Ishikawa (cell line): ENCODE measurements around the gene LRRC49.
A peak's percentile ranks its signal among the peaks of the same experiment; 100 is the strongest.

Source experiments
- CEBPB ChIP-seq: IDR thresholded peaks from 2 replicates; pipeline ENCODE4 v1.6.1; 2012
- CREB1 ChIP-seq: IDR thresholded peaks from 2 replicates; pipeline ENCODE4 v1.6.1; 2012; ENCODE audit warnings: low read depth
- EGR1 ChIP-seq: IDR thresholded peaks from 2 replicates; pipeline ENCODE4 v1.6.1; 2012
- EP300 ChIP-seq: IDR thresholded peaks from 2 replicates; pipeline ENCODE4 v1.6.1; 2012; ENCODE audit warnings: borderline replicate concordance
- FOXM1 ChIP-seq: IDR thresholded peaks from 2 replicates; pipeline ENCODE4 v1.6.1; 2012; ENCODE audit warnings: low read depth, borderline replicate concordance
- NFIC ChIP-seq: IDR thresholded peaks from 2 replicates; pipeline ENCODE4 v1.6.1; 2012
- RAD21 ChIP-seq: IDR thresholded peaks from 2 replicates; pipeline ENCODE4 v1.6.1; 2012; ENCODE audit warnings: low read depth
- REST ChIP-seq: IDR thresholded peaks from 2 replicates; pipeline ENCODE4 v1.6.1; 2012; ENCODE audit warnings: low read depth, mild to moderate bottlenecking
- TAF1 ChIP-seq: IDR thresholded peaks from 2 replicates; pipeline ENCODE4 v1.6.1; 2012; ENCODE audit warnings: low read depth, mild to moderate bottlenecking
- TCF12 ChIP-seq: IDR thresholded peaks from 2 replicates; pipeline ENCODE4 v1.6.1; 2012; ENCODE audit warnings: low read depth
- TEAD4 ChIP-seq: IDR thresholded peaks from 2 replicates; pipeline ENCODE4 v1.6.1; 2012
- USF1 ChIP-seq: IDR thresholded peaks from 2 replicates; pipeline ENCODE4 v1.6.1; 2012
- YY1 ChIP-seq: IDR thresholded peaks from 2 replicates; pipeline ENCODE4 v1.6.1; 2012; ENCODE audit warnings: low read depth
- ZBTB7A ChIP-seq: IDR thresholded peaks from 2 replicates; pipeline ENCODE4 v1.6.1; 2012; ENCODE audit warnings: low read depth
- TF ChIP-seq, protein P1 (sequence below): IDR thresholded peaks from 2 replicates; pipeline ENCODE4 v1.6.1; 2012

LRRC49 gene

DNA sequence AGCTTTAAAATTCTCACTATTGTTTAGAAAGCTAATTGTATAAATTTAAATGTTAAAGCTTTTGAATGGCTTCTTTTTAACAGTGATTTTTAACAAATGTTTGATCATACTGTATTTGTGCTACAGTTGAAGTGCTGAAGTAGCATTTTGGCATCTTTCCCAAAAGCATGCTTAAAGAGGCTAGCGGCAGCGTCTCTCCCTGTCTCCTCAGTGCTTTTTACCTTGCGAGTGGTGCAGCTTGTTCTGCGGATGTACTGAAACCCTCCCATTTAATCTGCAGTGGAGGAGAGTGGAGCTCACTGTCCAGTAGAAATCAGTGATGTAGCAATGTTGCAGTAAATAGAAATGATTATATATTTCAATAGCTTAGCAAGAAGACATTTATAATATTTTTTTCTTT, 43.7 kb downstream of the LRRC49 start:
- TF ChIP-seq CREB1: no peak
- no peak for TF ChIP-seq RAD21
- no peak for TF ChIP-seq CEBPB
- no peak for TF ChIP-seq ZBTB7A

DNA sequence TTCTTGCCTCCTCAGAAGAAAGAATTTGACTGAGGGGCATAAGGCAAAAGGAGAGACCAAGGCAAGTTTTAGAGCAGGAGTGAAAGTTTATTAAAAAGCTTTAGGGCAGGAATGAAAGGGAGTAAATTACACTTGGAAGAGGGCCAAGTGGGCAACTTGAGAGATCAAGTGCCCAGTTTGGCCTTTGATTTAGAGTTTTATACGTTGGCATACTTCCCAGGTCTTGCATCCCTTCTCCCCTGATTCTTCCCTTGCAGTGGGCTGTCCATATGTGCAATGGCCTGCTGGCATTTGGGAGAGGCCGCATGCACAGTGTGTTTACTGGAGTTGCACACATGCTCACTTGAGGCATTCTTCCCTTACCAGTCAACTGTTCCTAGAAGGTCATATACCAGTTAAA, 50.7 kb downstream of the LRRC49 start:
- TF ChIP-seq NFIC: peak; percentile 70

GRCh38 chr15:70947351-70948335, 55.0 kb downstream of the LRRC49 start:
- TF ChIP-seq, protein P1, sequence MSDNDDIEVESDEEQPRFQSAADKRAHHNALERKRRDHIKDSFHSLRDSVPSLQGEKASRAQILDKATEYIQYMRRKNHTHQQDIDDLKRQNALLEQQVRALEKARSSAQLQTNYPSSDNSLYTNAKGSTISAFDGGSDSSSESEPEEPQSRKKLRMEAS: no peak
- TF ChIP-seq CEBPB: no peak
- no peak for TF ChIP-seq TEAD4
- TF ChIP-seq USF1: no peak
- TF ChIP-seq NFIC: no peak
- no peak for TF ChIP-seq EGR1
- no peak for TF ChIP-seq CREB1
- no peak for TF ChIP-seq ZBTB7A
- no peak for TF ChIP-seq EP300
- no peak for TF ChIP-seq RAD21
- TF ChIP-seq TCF12: no peak
- TF ChIP-seq FOXM1: no peak

- TF ChIP-seq, protein P1: no peak
Observed at GRCh38 chr15:70950953-70951352, 58.3 kb downstream of the LRRC49 start.

GRCh38 chr15:70954171-70954570, 61.5 kb downstream of the LRRC49 start:
- TF ChIP-seq TEAD4 (no peak), CREB1 (no peak), YY1 (no peak), REST (no peak), TCF12 (no peak), FOXM1 (no peak), RAD21 (no peak), CEBPB (no peak), EGR1 (no peak), ZBTB7A (no peak), NFIC (no peak), TAF1 (no peak), EP300 (no peak), USF1 (no peak)
- TF ChIP-seq, protein P1: no peak

GRCh38 chr15:70954733-70955132, 62.1 kb downstream of the LRRC49 start:
- TF ChIP-seq TAF1 (no peak), RAD21 (no peak), CEBPB (no peak), TCF12 (no peak), EGR1 (no peak), USF1 (no peak), NFIC (no peak), REST (no peak), CREB1 (no peak), EP300 (no peak), YY1 (no peak)
- TF ChIP-seq, protein P1: no peak
